Type B pancreatic cell (in vitro differentiated cells): ENCODE measurements around the gene BCAS3. TPM values are rescaled to one million over a fixed set of nuclear protein-coding genes. Genes with fewer than 3 reads are reported as not detected.

ENCODE experiments used
- DNase-seq: peaks from one replicate; pipeline ENCODE4 v3.0.0; 2021; ENCODE audit warnings: mixed read lengths; ENCODE audit not compliant: unreplicated experiment; ENCODE audit errors: extremely low spot score
- H3K27ac Mint-ChIP-seq: 2 replicates; pipeline ENCODE4 v1.8.0; 2021; ENCODE audit warnings: mild to moderate bottlenecking, mixed read lengths
- H3K27me3 Mint-ChIP-seq: 2 replicates; pipeline ENCODE4 v1.8.0; 2021; ENCODE audit warnings: mixed read lengths
- H3K36me3 Mint-ChIP-seq: 2 replicates; pipeline ENCODE4 v1.8.0; 2021; ENCODE audit warnings: mixed read lengths
- H3K4me1 Mint-ChIP-seq: one replicate; pipeline ENCODE4 v1.8.0; 2021; ENCODE audit warnings: mixed read lengths; ENCODE audit not compliant: unreplicated experiment
- H3K4me3 Mint-ChIP-seq: 2 replicates; pipeline ENCODE4 v1.8.0; 2021; ENCODE audit warnings: mild to moderate bottlenecking, mixed read lengths
- H3K9me3 Mint-ChIP-seq: 2 replicates; pipeline ENCODE4 v1.8.0; 2021; ENCODE audit warnings: mixed read lengths
- CTCF ChIP-seq: fragments of 200-600 bp; sonication (generic); conservative IDR thresholded peaks from 2 replicates; pipeline ENCODE4 v1.5.0; 2021; ENCODE audit warnings: antibody characterized with exemption, mild to moderate bottlenecking
- total RNA-seq: library from RNA; stranded (reverse); gene quantifications from 2 replicates; pipeline ENCODE4 v1.2.1, GENCODE V29; 2021; ENCODE audit warnings: low replicate concordance

BCAS3 gene
- total RNA-seq, 1 donor from 2014 or later: 23.0 TPM

DNA sequence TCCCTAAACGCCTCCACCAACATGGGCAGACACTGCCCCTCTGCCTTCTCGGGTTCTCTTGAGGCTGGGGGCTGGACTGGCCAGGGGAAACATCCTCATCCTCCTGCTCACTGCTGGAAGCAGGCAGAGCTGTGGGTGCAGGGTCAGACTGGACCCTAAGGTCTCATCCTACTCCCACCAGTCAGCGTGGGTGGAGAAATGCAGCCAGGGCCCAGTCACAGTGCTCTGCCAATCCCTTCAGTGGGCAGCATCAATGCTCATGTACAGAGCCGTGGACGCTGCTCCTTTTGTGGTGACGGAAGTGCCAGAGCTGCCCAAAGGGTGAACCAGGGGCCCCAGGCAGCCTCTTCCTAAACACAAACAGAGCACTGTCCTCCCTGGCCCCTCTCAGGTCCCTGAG is 708.6 kb downstream of the BCAS3 start:
- TF ChIP-seq CTCF: no peak
- H3K4me1 Mint-ChIP-seq: peaks cover 39% of the 10 kb centered on the region
- H3K27ac Mint-ChIP-seq: no peak overlapping the region
- peaks cover 21% of the 10 kb centered on the region for H3K27me3 Mint-ChIP-seq
- DNase-seq: no peak
- H3K4me3 Mint-ChIP-seq: no peak overlapping the region
- H3K36me3 Mint-ChIP-seq: no peaks in the 10 kb centered on the region
- no peaks in the 10 kb centered on the region for H3K9me3 Mint-ChIP-seq

- Mint-ChIP-seq H3K27me3 (peaks cover 26% of the 10 kb centered on the region), H3K9me3 (no peaks in the 10 kb centered on the region), H3K36me3 (peaks cover under 1% of the 10 kb centered on the region), H3K4me3 (no peak overlapping the region), H3K27ac (no peak overlapping the region), H3K4me1 (peaks cover 33% of the 10 kb centered on the region)
- no peak for TF ChIP-seq CTCF
- no peak for DNase-seq
These were observed 709.4 kb downstream of the BCAS3 start for GRCh38 chr17:61387011-61387410.

GRCh38 chr17:61387511-61388305 is 710.1 kb downstream of the BCAS3 start:
- no peak for DNase-seq
- Mint-ChIP-seq H3K27ac (no peak overlapping the region), H3K4me3 (no peak overlapping the region), H3K9me3 (no peaks in the 10 kb centered on the region), H3K36me3 (peaks cover 6% of the 10 kb centered on the region), H3K27me3 (peaks cover 32% of the 10 kb centered on the region), H3K4me1 (peaks cover 33% of the 10 kb centered on the region)
- TF ChIP-seq CTCF: no peak

GRCh38 chr17:61388561-61389356 is 711.1 kb downstream of the BCAS3 start:
- no peak for TF ChIP-seq CTCF
- Mint-ChIP-seq H3K27ac (no peak overlapping the region), H3K4me3 (no peak overlapping the region), H3K4me1 (peaks cover 27% of the 10 kb centered on the region), H3K36me3 (peaks cover 8% of the 10 kb centered on the region), H3K27me3 (peaks cover 38% of the 10 kb centered on the region), H3K9me3 (no peaks in the 10 kb centered on the region)
- DNase-seq: no peak

DNA sequence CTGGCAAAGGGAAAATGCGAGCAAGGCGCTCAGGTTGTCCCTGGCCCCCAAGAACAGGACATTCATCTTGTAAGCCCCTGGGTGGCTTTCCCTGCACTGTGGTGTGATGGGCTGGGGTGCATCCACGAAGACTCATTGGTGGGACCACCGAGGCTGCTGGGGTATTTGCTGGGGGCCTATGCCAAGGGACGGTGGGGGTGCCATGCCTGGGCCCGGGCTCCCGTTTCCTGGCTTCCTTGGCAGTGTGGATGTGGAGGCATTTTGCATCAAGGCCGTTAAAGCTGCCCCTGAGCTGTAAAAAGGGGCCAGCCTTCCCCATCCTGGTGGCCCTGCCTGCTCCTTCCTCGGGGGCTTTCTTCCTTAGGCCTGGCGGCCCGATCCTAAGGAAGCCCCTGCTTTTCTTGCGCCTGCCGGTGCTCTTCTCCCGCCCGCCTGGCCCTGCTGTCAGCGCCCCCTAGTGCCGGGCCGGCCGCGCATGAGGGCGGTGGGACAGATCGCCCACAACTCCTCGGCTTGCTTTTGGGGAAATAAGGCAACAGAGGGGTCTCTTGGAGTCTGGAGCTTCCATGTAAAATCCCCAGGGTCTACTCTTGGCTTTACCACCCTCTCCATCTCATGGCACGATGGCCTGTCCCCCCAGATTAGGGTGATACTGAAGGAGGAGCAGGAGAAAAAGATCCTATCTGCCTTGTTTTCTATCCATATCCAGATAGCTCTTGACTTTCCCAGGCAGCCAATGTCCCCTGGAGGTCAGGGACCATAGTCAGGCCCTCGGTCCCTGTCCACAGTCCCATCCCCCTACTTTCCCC is 712.2 kb downstream of the BCAS3 start:
- Mint-ChIP-seq H3K36me3 (peaks cover 8% of the 10 kb centered on the region), H3K4me3 (no peak overlapping the region), H3K4me1 (peaks cover 31% of the 10 kb centered on the region), H3K27me3 (peaks cover 48% of the 10 kb centered on the region), H3K27ac (no peak overlapping the region), H3K9me3 (no peaks in the 10 kb centered on the region)
- TF ChIP-seq CTCF: peak; percentile 92
- DNase-seq: no peak
